ENCODE results near the gene PPP2CA.

Gene PPP2CA

DNA sequence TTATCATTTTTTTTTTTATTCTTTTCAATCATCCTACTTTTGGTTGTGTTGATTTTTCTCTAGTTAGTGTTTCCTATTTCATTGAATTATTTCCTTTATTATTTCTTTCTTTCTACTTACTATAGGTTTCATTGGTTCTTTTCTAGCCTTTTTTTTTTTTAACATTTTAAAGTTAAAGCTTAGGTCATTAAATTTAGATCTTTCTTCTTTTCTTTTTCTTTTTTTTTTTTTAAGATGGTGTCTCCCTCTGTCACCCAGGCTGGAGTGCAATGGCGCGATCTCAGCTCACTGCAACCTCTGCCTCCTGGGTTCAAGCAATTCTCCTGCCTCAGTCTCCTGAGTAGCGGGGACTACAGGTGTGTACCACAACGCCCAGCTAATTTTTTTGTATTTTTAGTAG, 43.0 kb upstream of the PPP2CA start:
- TF ChIP-seq, protein P1, sequence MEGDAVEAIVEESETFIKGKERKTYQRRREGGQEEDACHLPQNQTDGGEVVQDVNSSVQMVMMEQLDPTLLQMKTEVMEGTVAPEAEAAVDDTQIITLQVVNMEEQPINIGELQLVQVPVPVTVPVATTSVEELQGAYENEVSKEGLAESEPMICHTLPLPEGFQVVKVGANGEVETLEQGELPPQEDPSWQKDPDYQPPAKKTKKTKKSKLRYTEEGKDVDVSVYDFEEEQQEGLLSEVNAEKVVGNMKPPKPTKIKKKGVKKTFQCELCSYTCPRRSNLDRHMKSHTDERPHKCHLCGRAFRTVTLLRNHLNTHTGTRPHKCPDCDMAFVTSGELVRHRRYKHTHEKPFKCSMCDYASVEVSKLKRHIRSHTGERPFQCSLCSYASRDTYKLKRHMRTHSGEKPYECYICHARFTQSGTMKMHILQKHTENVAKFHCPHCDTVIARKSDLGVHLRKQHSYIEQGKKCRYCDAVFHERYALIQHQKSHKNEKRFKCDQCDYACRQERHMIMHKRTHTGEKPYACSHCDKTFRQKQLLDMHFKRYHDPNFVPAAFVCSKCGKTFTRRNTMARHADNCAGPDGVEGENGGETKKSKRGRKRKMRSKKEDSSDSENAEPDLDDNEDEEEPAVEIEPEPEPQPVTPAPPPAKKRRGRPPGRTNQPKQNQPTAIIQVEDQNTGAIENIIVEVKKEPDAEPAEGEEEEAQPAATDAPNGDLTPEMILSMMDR (conservative IDR thresholded peaks at IDR 0.05; ENCODE audit: low read length): no peak
- TF ChIP-seq EZH2phosphoT487 (IDR thresholded peaks at IDR 0.05; ENCODE audit: borderline replicate concordance): no peak
- Histone ChIP-seq H4K20me1 (ENCODE audit: insufficient read depth, low read length, poor library complexity, severe bottlenecking) (no peaks in the 10 kb centered on the region), H3K4me2 (ENCODE audit: low read depth, low read length, poor library complexity, severe bottlenecking) (no peak overlapping the region), H3K4me3 (ENCODE audit: low read length, poor library complexity, severe bottlenecking) (no peak overlapping the region), H3K4me1 (ENCODE audit: insufficient read depth, low read length, poor library complexity, severe bottlenecking) (no peaks in the 10 kb centered on the region), H3K9me3 (ENCODE audit: insufficient read depth, low read depth, low read length) (no peaks in the 10 kb centered on the region), H3K27me3 (ENCODE audit: insufficient read depth, low read length, poor library complexity, severe bottlenecking) (no peaks in the 10 kb centered on the region), H3K79me2 (ENCODE audit: insufficient read depth, low read length) (no peaks in the 10 kb centered on the region), H3K36me3 (ENCODE audit: insufficient read depth, low read length) (no peaks in the 10 kb centered on the region), H3K9me2 (replicated peaks; ENCODE audit: low read depth, low read length) (no peaks in the 10 kb centered on the region), H3K9ac (ENCODE audit: low read depth, low read length, poor library complexity, severe bottlenecking) (no peak overlapping the region), H2AFZ (ENCODE audit: low read length) (no peak overlapping the region), H3F3A (ENCODE audit: low read depth) (no peaks in the 10 kb centered on the region)

GRCh38 chr5:134268019-134268601, 42.2 kb upstream of the PPP2CA start:
- Histone ChIP-seq H3K4me2 (ENCODE audit: low read depth, low read length, poor library complexity, severe bottlenecking) (no peak overlapping the region), H3K4me1 (ENCODE audit: insufficient read depth, low read length, poor library complexity, severe bottlenecking) (no peaks in the 10 kb centered on the region), H3K9me3 (ENCODE audit: insufficient read depth, low read depth, low read length) (no peaks in the 10 kb centered on the region), H4K20me1 (ENCODE audit: insufficient read depth, low read length, poor library complexity, severe bottlenecking) (no peaks in the 10 kb centered on the region), H3K79me2 (ENCODE audit: insufficient read depth, low read length) (no peaks in the 10 kb centered on the region), H2AFZ (ENCODE audit: low read length) (no peak overlapping the region), H3K4me3 (ENCODE audit: low read length, poor library complexity, severe bottlenecking) (no peak overlapping the region), H3K9ac (ENCODE audit: low read depth, low read length, poor library complexity, severe bottlenecking) (no peak overlapping the region), H3K9me2 (replicated peaks; ENCODE audit: low read depth, low read length) (no peaks in the 10 kb centered on the region), H3F3A (ENCODE audit: low read depth) (no peaks in the 10 kb centered on the region), H3K27me3 (ENCODE audit: insufficient read depth, low read length, poor library complexity, severe bottlenecking) (no peaks in the 10 kb centered on the region), H3K36me3 (ENCODE audit: insufficient read depth, low read length) (no peaks in the 10 kb centered on the region)
- TF ChIP-seq, protein P1 (conservative IDR thresholded peaks at IDR 0.05; ENCODE audit: low read length): no peak
- no peak for TF ChIP-seq EZH2phosphoT487 (IDR thresholded peaks at IDR 0.05; ENCODE audit: borderline replicate concordance)

- H4K20me1 ChIP-seq (ENCODE audit: insufficient read depth, low read length, poor library complexity, severe bottlenecking): no peaks in the 10 kb centered on the region
- no peaks in the 10 kb centered on the region for H3F3A ChIP-seq (ENCODE audit: low read depth)
- H3K9me3 ChIP-seq (ENCODE audit: insufficient read depth, low read depth, low read length): no peaks in the 10 kb centered on the region
- H3K79me2 ChIP-seq (ENCODE audit: insufficient read depth, low read length): no peaks in the 10 kb centered on the region
- H3K27me3 ChIP-seq (ENCODE audit: insufficient read depth, low read length, poor library complexity, severe bottlenecking): no peaks in the 10 kb centered on the region
- H2AFZ ChIP-seq (ENCODE audit: low read length): no peak overlapping the region
- H3K4me2 ChIP-seq (ENCODE audit: low read depth, low read length, poor library complexity, severe bottlenecking): no peak overlapping the region
- H3K36me3 ChIP-seq (ENCODE audit: insufficient read depth, low read length): no peaks in the 10 kb centered on the region
- no peaks in the 10 kb centered on the region for H3K4me1 ChIP-seq (ENCODE audit: insufficient read depth, low read length, poor library complexity, severe bottlenecking)
- no peak for TF ChIP-seq EZH2phosphoT487 (IDR thresholded peaks at IDR 0.05; ENCODE audit: borderline replicate concordance)
- TF ChIP-seq, protein P1 (conservative IDR thresholded peaks at IDR 0.05; ENCODE audit: low read length): no peak
- no peak overlapping the region for H3K9ac ChIP-seq (ENCODE audit: low read depth, low read length, poor library complexity, severe bottlenecking)
- H3K9me2 ChIP-seq (replicated peaks; ENCODE audit: low read depth, low read length): no peaks in the 10 kb centered on the region
- no peak overlapping the region for H3K4me3 ChIP-seq (ENCODE audit: low read length, poor library complexity, severe bottlenecking)
Observed at GRCh38 chr5:134267366-134268018, 41.6 kb upstream of the PPP2CA start.
